NAMALWA (cell line): ENCODE results near the gene QPCT.
"Not testable (repeated sequence)": the region's sequence is repeated elsewhere in the genome, so short reads cannot be mapped to it uniquely, and the experiment has no call there.

Experiments
- DNase-seq: peaks from one replicate; pipeline ENCODE4 v3.0.0-alpha.2; 2015; ENCODE audit warnings: low spot score

Gene QPCT

DNA sequence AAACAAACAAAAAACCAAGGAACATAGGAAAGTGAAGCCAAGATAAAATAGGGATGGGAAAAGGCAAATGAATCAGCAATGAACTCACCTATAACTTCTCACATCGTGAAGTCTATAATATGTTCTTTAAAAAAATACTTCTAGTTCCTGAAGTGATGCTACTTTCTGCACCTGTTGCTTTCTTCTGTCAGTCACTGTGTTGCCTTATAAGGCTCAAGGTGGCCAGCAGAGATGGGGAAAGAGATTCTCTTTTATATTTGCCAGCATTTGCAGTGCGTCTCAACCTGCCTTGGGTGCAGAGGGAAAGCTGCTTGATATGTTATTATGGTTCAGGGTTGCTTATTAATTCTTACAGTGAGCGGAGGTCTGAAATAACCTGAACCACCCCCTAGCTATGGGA is 14.0 kb downstream of the QPCT start:
- no peak for DNase-seq

GRCh38 chr2:37361216-37361815 is 16.9 kb downstream of the QPCT start:
- DNase-seq = no peak

- DNase-seq = no peak
These were observed 17.7 kb downstream of the QPCT start for GRCh38 chr2:37361994-37362698.

GRCh38 chr2:37364351-37364750 is 19.9 kb downstream of the QPCT start:
- no peak for DNase-seq

- no peak for DNase-seq
These were observed 21.2 kb downstream of the QPCT start for GRCh38 chr2:37365669-37366068.

- no peak for DNase-seq
These were observed 22.3 kb downstream of the QPCT start for GRCh38 chr2:37366773-37367172.

- DNase-seq = no peak
These were observed 22.9 kb downstream of the QPCT start for GRCh38 chr2:37367310-37367709.

- no peak for DNase-seq
These were observed 23.6 kb downstream of the QPCT start for GRCh38 chr2:37367984-37368383.

- DNase-seq = no peak
These were observed 26.2 kb downstream of the QPCT start for GRCh38 chr2:37370666-37371065.

- DNase-seq = no peak
These were observed 27.6 kb downstream of the QPCT start for GRCh38 chr2:37372000-37372399.

- DNase-seq = no peak
These were observed 31.4 kb downstream of the QPCT start for GRCh38 chr2:37375741-37376288.

- peak; percentile 25 for DNase-seq
These were observed 32.2 kb downstream of the QPCT start for GRCh38 chr2:37376421-37377186.

DNA sequence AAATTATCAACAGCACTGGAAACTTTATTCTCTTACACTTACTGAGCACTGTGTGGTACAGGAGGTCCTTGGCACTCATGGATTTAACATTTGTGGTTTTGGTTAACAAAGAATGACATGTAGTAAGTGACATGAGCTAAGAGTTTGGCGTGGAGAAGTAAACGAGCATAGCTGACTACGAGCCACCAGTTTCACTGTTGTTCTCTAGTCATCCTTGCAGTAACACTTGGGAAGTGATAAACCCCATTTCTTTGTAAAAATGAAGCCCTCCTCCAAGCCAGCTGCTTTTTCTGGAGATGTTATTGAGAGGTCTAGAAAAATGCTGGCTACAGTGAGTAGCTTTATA is 32.7 kb downstream of the QPCT start:
- DNase-seq = no peak

GRCh38 chr2:37378411-37378810 is 34.0 kb downstream of the QPCT start:
- DNase-seq = no peak

GRCh38 chr2:37379881-37380296 is 35.5 kb downstream of the QPCT start:
- DNase-seq = no peak

- not testable (repeated sequence) for DNase-seq
These were observed 36.4 kb downstream of the QPCT start for GRCh38 chr2:37380787-37381186.

- DNase-seq = not testable (repeated sequence)
These were observed 39.8 kb downstream of the QPCT start for GRCh38 chr2:37384261-37384660.

GRCh38 chr2:37387148-37387835 is 42.9 kb downstream of the QPCT start:
- DNase-seq = no peak

DNA sequence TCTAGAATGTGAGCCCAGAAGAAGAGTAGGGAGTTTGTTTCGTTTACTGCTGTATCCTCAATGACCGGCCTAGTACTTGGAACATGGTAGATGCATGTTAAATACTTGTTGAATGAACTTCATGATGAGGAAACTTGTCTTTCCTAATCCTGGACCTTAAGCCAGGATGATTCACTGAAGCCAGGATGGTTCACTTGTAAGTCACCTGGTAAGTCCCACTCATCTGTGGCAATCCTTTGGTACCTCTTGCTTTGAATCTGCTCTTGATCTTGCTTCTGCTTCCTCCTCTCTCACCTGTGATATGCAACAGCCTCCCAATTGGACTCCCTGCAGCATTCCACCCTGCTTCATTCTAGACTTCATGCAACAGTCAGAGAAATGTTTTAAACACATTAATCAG is 43.6 kb downstream of the QPCT start:
- DNase-seq = no peak

DNA sequence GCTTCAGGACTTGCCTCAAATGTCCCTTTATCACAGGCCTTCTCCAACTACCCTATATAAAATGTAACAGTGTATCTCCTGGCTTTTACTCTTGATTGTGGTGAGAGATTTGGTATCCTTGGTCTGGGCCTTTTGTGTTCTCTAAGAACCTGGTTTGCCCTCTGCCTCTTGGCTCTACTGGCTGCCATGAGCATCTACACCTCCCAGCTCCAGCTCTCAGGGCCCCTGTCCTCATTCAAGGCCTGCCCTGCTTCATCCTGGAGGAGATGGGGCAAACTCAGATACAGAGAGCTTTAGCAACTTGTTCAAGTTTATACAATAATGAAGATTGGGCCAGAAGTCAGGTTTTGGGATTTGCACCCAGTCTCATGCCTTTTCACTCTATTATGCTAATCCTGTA is 45.0 kb downstream of the QPCT start:
- no peak for DNase-seq

DNA sequence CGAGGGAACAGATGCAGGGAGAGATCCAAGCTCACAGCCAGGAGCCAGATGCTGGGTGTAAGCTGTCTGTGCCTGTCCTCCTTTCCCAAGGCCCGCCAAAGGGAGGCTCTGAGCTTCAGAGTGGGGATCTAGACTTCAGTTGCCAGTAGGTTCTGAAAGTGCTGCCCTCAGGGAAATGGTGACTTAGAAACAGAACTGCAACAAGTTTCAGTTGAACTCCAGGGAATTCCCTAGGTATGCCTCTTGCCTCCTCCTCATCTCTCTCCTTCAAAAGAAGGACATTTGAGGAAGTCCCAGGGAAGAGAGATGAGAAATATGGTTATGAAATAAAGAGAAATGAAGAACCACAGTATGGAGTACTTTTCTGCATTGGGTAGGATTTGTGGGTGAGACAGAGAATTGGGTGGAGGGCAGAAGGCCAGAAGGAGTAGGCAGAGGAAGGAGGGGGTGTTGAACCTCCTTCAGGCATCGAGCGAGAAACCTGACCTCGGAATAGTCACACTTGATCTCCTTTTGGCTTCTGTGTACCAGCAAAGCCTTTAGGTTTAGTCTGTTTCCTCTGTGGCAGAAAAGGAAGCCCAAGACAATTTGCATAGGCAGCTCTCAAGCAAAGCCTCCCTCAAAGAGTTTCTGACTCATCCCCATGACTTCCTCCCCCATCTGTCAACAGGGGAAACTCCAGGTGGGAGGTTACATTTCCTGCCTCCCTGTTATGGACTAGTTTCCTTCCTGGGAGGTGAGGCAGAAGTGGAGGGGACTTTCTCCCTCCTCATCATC is 45.7 kb downstream of the QPCT start:
- peak; percentile 79 for DNase-seq

DNA sequence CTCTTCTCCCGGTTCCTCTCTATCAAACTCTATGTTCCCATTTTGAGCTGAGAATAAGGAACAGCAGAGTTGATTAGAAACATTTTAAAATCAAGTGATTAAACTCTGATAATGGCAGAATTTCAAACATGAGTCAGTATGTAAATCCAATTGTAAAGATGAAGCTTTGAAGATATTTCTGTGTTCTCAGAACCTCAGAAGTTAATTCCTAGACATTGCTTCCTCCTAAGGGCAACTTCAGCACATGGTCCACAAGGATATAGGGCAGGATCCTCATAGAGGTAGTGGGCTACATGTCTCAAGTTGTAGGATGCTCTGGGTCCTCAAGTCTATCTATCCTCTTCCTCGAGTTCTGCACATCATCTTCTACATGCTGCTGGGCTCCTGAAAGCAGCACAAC is 46.3 kb downstream of the QPCT start:
- DNase-seq = no peak
